K562 (cell line): ENCODE data around the gene ANXA4. TPM values are rescaled to one million over a fixed set of nuclear protein-coding genes. Genes with fewer than 3 reads are reported as not detected.
A peak's percentile ranks its signal among the peaks of the same experiment; 100 is the strongest.

ENCODE experiments used
- AFF4 ChIP-seq: sonication (generic); formaldehyde crosslinking; IDR thresholded peaks from 2 replicates; pipeline ENCODE4 v1.8.0; 2023; ENCODE audit warnings: mild to moderate bottlenecking, missing genetic modification reagents
- BRD4 ChIP-seq: fragments of 200-600 bp; sonication (generic); IDR thresholded peaks from 2 replicates; pipeline ENCODE4 v1.6.1; 2017; ENCODE audit warnings: inconsistent platforms
- FOXJ2 ChIP-seq: fragments of 200-800 bp; sonication (Bioruptor generic); IDR thresholded peaks from 2 replicates; pipeline ENCODE4 v1.6.1; 2016; ENCODE audit warnings: missing genetic modification characterization, missing compliant biosample characterization
- GTF2F1 ChIP-seq: IDR thresholded peaks from 2 replicates; pipeline ENCODE4 v1.6.1; 2011; ENCODE audit warnings: low read depth, low read length, improper control_type of control experiment
- HEY1 ChIP-seq: fragments of 250-450 bp; sonication (Bioruptor Pico); IDR thresholded peaks from 2 replicates; pipeline ENCODE4 v1.5.0; 2020; ENCODE audit warnings: mild to moderate bottlenecking, moderate library complexity, borderline replicate concordance
- HNRNPK ChIP-seq: fragments of 200-400 bp; formaldehyde crosslinking; IDR thresholded peaks from one replicate; pipeline ENCODE4 v1.6.1; 2018; ENCODE audit warnings: mild to moderate bottlenecking, low read depth, low read length; ENCODE audit not compliant: poor library complexity, severe bottlenecking
- RBM22 ChIP-seq: fragments of 200-400 bp; formaldehyde crosslinking; IDR thresholded peaks from 2 replicates; pipeline ENCODE4 v1.6.1; 2018; ENCODE audit warnings: low read length, low read depth; ENCODE audit not compliant: poor library complexity, severe bottlenecking
- STAT6 ChIP-seq: sonication (generic); formaldehyde crosslinking; IDR thresholded peaks from 2 replicates; pipeline ENCODE4 v1.8.1; 2023; ENCODE audit warnings: mild to moderate bottlenecking, missing genetic modification reagents
- SUPT5H ChIP-seq: fragments of 450-650 bp; IDR thresholded peaks from 2 replicates; pipeline ENCODE4 v1.6.1; 2016
- YBX1 ChIP-seq: fragments of 450-650 bp; IDR thresholded peaks from 2 replicates; pipeline ENCODE4 v1.7.1; 2016; ENCODE audit warnings: mild to moderate bottlenecking
- ZBTB8A ChIP-seq: fragments of 450-650 bp; IDR thresholded peaks from 2 replicates; pipeline ENCODE4 v1.6.1; 2018; ENCODE audit warnings: mild to moderate bottlenecking, moderate library complexity; ENCODE audit not compliant: partially characterized antibody
- ZFP36 ChIP-seq: fragments of 150-350 bp; IDR thresholded peaks from 2 replicates; pipeline ENCODE4 v1.6.1; 2018; ENCODE audit warnings: low read length, low read depth; ENCODE audit not compliant: partially characterized antibody
- polyA plus RNA-seq, 8 experiments: library from polyadenylated mRNA; depleted of rRNA in 4 of 8; stranded (reverse) in 5 of 8; unstranded in 3 of 8; fragments of >200 nt; fragmentation: Nextera tagmentation in 2 of 8; fragmentation: Illumina TruSeq in 1 of 8; extraction: Ambion mirVana in 2 of 8; extraction: Trizol in 1 of 8; gene quantifications; 2 replicates each; pipeline versions ENCODE4 v1.2.1 to v1.2.3, GENCODE V29; 2011 to 2014; ENCODE audit warnings: inconsistent platforms in 1 of 8, missing spikeins in 1 of 8
- total RNA-seq, 7 experiments: library from RNA; depleted of rRNA in 6 of 7; stranded (reverse); fragments of >200 nt in 6 of 7; fragmentation: Illumina TruSeq in 2 of 7; extraction: Trizol in 2 of 7; gene quantifications; 2 replicates each; pipeline versions ENCODE4 v1.2.1 to v1.2.3, GENCODE V29; 2011 to 2021; ENCODE audit warnings: low replicate concordance in 1 of 7
- TF ChIP-seq, protein P1 (sequence below), 2 experiments: fragments of 450-650 bp; IDR thresholded peaks; 2 replicates each; pipeline ENCODE4 v1.6.1; 2016; ENCODE audit warnings: mild to moderate bottlenecking in 2 of 2, borderline replicate concordance in 1 of 2, low read depth in 1 of 2, moderate library complexity in 1 of 2

ANXA4 gene
- total and polyA plus RNA-seq, 9 of the 15 experiments (the other 6 are each of a cell fraction or from before 2014, with no cell fraction given): 3.4 to 13.6 (median 11.6) TPM

GRCh38 chr2:69798909-69799526, 57.1 kb downstream of the ANXA4 start (continued):
- TF ChIP-seq, protein P1, sequence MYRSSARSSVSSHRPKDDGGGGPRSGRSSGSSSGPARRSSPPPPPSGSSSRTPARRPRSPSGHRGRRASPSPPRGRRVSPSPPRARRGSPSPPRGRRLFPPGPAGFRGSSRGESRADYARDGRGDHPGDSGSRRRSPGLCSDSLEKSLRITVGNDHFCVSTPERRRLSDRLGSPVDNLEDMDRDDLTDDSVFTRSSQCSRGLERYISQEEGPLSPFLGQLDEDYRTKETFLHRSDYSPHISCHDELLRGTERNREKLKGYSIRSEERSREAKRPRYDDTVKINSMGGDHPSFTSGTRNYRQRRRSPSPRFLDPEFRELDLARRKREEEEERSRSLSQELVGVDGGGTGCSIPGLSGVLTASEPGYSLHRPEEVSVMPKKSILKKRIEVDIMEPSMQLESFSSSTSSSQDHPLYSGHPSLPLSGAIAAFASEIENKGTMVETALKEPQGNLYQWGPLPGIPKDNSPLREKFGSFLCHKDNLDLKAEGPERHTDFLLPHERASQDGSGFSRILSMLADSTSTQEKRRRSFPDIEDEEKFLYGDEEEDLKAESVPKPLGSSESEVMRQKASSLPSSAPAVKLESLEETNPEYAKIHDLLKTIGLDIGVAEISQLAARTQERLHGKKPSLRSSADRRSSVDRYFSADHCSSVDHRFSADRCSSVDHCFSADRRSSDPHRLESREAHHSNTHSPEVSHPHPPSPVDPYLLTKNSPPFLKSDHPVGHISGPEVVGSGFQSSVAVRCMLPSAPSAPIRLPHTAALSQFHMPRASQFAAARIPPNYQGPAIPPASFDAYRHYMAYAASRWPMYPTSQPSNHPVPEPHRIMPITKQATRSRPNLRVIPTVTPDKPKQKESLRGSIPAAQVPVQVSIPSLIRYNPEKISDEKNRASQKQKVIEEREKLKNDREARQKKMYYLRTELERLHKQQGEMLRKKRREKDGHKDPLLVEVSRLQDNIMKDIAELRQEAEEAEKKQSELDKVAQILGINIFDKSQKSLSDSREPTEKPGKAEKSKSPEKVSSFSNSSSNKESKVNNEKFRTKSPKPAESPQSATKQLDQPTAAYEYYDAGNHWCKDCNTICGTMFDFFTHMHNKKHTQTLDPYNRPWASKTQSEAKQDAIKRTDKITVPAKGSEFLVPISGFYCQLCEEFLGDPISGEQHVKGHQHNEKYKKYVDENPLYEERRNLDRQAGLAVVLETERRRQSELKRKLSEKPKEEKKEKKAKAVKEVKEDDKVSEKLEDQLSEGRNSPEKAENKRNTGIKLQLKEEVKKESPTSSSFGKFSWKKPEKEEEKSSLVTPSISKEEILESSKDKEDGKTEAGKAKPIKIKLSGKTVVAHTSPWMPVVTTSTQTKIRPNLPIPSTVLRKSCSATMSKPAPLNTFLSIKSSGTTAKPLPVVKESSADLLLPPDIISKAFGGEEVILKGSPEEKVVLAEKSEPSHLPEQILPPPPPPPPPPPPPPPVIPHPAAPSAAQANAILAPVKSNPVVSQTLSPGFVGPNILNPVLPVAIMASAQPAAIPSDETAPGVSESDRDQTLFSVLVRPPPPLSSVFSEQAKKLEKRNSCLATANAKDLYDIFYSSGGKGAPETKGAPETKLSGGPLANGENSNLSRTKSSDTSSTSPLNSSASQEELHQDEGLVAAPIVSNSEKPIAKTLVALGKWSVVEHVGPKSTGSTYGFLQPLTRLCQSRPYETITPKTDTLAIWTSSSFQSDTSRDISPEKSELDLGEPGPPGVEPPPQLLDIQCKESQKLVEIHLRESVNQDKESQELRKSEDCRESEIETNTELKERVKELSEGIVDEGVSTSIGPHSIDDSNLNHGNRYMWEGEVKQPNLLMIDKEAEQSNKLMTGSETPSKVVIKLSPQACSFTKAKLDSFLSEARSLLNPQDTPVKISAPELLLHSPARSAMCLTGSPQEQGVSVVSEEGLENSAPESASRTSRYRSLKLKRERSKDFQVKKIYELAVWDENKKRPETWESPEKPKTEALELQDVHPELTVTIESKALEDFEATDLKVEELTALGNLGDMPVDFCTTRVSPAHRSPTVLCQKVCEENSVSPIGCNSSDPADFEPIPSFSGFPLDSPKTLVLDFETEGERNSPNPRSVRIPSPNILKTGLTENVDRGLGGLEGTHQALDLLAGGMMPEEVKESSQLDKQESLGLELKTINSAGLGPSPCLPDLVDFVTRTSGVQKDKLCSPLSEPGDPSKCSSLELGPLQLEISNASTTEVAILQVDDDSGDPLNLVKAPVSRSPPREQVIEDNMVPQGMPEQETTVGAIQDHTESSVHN (IDR thresholded peaks at IDR 0.05; ENCODE audit: borderline replicate concordance in 1 of 2, low read depth in 1 of 2): peak in 1 of 2 experiments; percentile 92; a peak in 2 of 4 replicates
- TF ChIP-seq AFF4 (CRISPR knock-in tag) (no peak), ZFP36 (no peak), BRD4 (no peak), STAT6 (CRISPR knock-in tag) (no peak), RBM22 (no peak), HNRNPK (no peak), GTF2F1 (no peak), FOXJ2 (peak; percentile 72; the same call in 1 of the 2 replicates), ZBTB8A (no peak), HEY1 (peak; percentile 41; the same call in 1 of the 2 replicates), YBX1 (no peak), SUPT5H (no peak)
